Activated B cell treated with CpG ODN at 0.5 μM for 24 hours (primary cell): ENCODE results near the gene LPGAT1. TPM values are rescaled to one million over a fixed set of nuclear protein-coding genes. Genes with fewer than 3 reads are reported as not detected.

Experiments
- ATAC-seq: fragments of 200-7000 bp; cut with Tn5 transposase; one replicate; pipeline ENCODE4 v1.10.0; 2021; ENCODE audit warnings: low read depth, mild to moderate bottlenecking, moderate library complexity
- CTCF ChIA-PET: fragments of 350-600 bp; sonication (Branson Sonifier 250); formaldehyde crosslinking; loops from one replicate; lab custom pipeline; 2021; ENCODE audit warnings: antibody characterized with exemption; lab: Charles Lee
- POLR2A ChIA-PET: fragments of 350-600 bp; sonication (Branson Sonifier 250); formaldehyde crosslinking; loops from one replicate; lab custom pipeline; 2021; ENCODE audit warnings: antibody characterized with exemption; lab: Charles Lee
- DNase-seq: peaks from one replicate; pipeline ENCODE4 v3.0.0; 2022
- H3K27ac Mint-ChIP-seq: one replicate; pipeline ENCODE4 v1.8.0; 2020; ENCODE audit warnings: mixed read lengths
- H3K27me3 Mint-ChIP-seq: one replicate; pipeline ENCODE4 v1.8.0; 2021; ENCODE audit warnings: mixed read lengths
- H3K36me3 Mint-ChIP-seq: one replicate; pipeline ENCODE4 v1.8.0; 2021; ENCODE audit warnings: low read depth, mixed read lengths
- H3K4me1 Mint-ChIP-seq: one replicate; pipeline ENCODE4 v1.8.0; 2021; ENCODE audit warnings: mixed read lengths
- H3K4me3 Mint-ChIP-seq: one replicate; pipeline ENCODE4 v1.8.0; 2020; ENCODE audit warnings: mild to moderate bottlenecking, mixed read lengths
- H3K9me3 Mint-ChIP-seq: one replicate; pipeline ENCODE4 v1.8.0; 2020; ENCODE audit warnings: mixed read lengths
- CTCF ChIP-seq: fragments of 200-600 bp; IDR thresholded peaks from one replicate; pipeline ENCODE4 v1.8.0; 2022; ENCODE audit warnings: antibody characterized with exemption, mild to moderate bottlenecking
- intact Hi-C: fragments of 100-400 bp; cut with micrococcal nuclease; formaldehyde crosslinking; loops from one replicate; pipeline ENCODE4 v1.15.1; 2024
- total RNA-seq: library from RNA; stranded (reverse); gene quantifications from 2 replicates; pipeline ENCODE4 v1.2.3, GENCODE V29; 2022

The LPGAT1 gene
- total RNA-seq, 1 donor from 2014 or later = 43.6 TPM

- POLR2A ChIA-PET = no interaction called here
- intact Hi-C loops = no loop called here
Measured at GRCh38 chr1:211705467-211706091, 125.0 kb downstream of the LPGAT1 start.

GRCh38 chr1:211704543-211704942 lies 126.0 kb downstream of the LPGAT1 start:
- TF ChIP-seq CTCF = no peak
- H3K27ac Mint-ChIP-seq = no peak overlapping the region
- POLR2A ChIA-PET = no interaction called here
- no peak overlapping the region for H3K4me3 Mint-ChIP-seq
- H3K27me3 Mint-ChIP-seq = peaks cover 3% of the 10 kb centered on the region
- ATAC-seq (no peak), DNase-seq (no peak)
- H3K4me1 Mint-ChIP-seq = peaks cover 6% of the 10 kb centered on the region
- H3K36me3 Mint-ChIP-seq = no peaks in the 10 kb centered on the region
- intact Hi-C loops = no loop called here
- CTCF ChIA-PET = no interaction called here
- no peaks in the 10 kb centered on the region for H3K9me3 Mint-ChIP-seq

More at GRCh38 chr1:211705467-211706091, 125.0 kb downstream of the LPGAT1 start:
- no peak for ATAC-seq
- Mint-ChIP-seq H3K4me1 (peaks cover 2% of the 10 kb centered on the region), H3K27ac (no peak overlapping the region), H3K27me3 (peaks cover 1% of the 10 kb centered on the region), H3K36me3 (no peaks in the 10 kb centered on the region), H3K4me3 (no peak overlapping the region), H3K9me3 (no peaks in the 10 kb centered on the region)
- TF ChIP-seq CTCF = no peak
- CTCF ChIA-PET = no interaction called here
- no peak for DNase-seq

GRCh38 chr1:211703812-211704537 lies 126.6 kb downstream of the LPGAT1 start:
- TF ChIP-seq CTCF = no peak
- DNase-seq = no peak
- intact Hi-C loops = no loop called here
- ATAC-seq = no peak
- H3K9me3 Mint-ChIP-seq = no peaks in the 10 kb centered on the region
- H3K27ac Mint-ChIP-seq = no peak overlapping the region
- ChIA-PET CTCF (no interaction called here), POLR2A (no interaction called here)
- H3K4me1 Mint-ChIP-seq = peaks cover 10% of the 10 kb centered on the region
- no peak overlapping the region for H3K4me3 Mint-ChIP-seq
- no peaks in the 10 kb centered on the region for H3K36me3 Mint-ChIP-seq
- peaks cover 3% of the 10 kb centered on the region for H3K27me3 Mint-ChIP-seq

GRCh38 chr1:211701733-211702132 lies 128.8 kb downstream of the LPGAT1 start:
- H3K27ac Mint-ChIP-seq = no peak overlapping the region
- no peaks in the 10 kb centered on the region for H3K9me3 Mint-ChIP-seq
- ChIA-PET POLR2A (interaction anchor here (1.0 kb wide), 1 partner anchor 128 kb away, joined by 5 read pairs; no protein-coding TSS in a partner anchor), CTCF (interaction anchor here (1.7 kb wide), 1 partner anchor 19 kb away, joined by 3 read pairs; no protein-coding TSS in a partner anchor)
- peaks cover 30% of the 10 kb centered on the region for H3K4me1 Mint-ChIP-seq
- DNase-seq (no peak), ATAC-seq (no peak)
- no peak overlapping the region for H3K4me3 Mint-ChIP-seq
- TF ChIP-seq CTCF = no peak
- no peaks in the 10 kb centered on the region for H3K36me3 Mint-ChIP-seq
- H3K27me3 Mint-ChIP-seq = peaks cover 3% of the 10 kb centered on the region
- intact Hi-C loops = no loop called here

- TF ChIP-seq CTCF = no peak
- ChIA-PET CTCF (interaction anchor here (0.7 to 2.9 kb wide), 7 partner anchors 15 to 757 kb away, joined by 3 to 29 read pairs (median 6); partner anchors contain the start of genes INTS7 and NEK2), POLR2A (interaction anchor here (1.1 kb wide), 1 partner anchor 10 kb away, joined by 3 read pairs; no protein-coding TSS in a partner anchor)
- DNase-seq (no peak), ATAC-seq (no peak)
- intact Hi-C loops = loop anchor here (5.0 kb wide), 1 partner anchor 133 kb away; the partner anchor contains the start of gene LPGAT1
- H3K27me3 Mint-ChIP-seq = peaks cover 3% of the 10 kb centered on the region
- H3K4me3 Mint-ChIP-seq = no peak overlapping the region
- peaks cover 54% of the 10 kb centered on the region for H3K4me1 Mint-ChIP-seq
- no peaks in the 10 kb centered on the region for H3K9me3 Mint-ChIP-seq
- H3K27ac Mint-ChIP-seq = no peak overlapping the region
- H3K36me3 Mint-ChIP-seq = no peaks in the 10 kb centered on the region
Measured at GRCh38 chr1:211699059-211699458, 131.5 kb downstream of the LPGAT1 start.
